Activated gamma-delta T cell treated with Interleukin-2 at 50 U/mL for 16 hours (primary cell): ENCODE results near the gene NDUFS7.

Source experiments
- DNase-seq: peaks from one replicate; pipeline ENCODE4 v3.0.0-alpha.2; 2020

The NDUFS7 gene

DNA sequence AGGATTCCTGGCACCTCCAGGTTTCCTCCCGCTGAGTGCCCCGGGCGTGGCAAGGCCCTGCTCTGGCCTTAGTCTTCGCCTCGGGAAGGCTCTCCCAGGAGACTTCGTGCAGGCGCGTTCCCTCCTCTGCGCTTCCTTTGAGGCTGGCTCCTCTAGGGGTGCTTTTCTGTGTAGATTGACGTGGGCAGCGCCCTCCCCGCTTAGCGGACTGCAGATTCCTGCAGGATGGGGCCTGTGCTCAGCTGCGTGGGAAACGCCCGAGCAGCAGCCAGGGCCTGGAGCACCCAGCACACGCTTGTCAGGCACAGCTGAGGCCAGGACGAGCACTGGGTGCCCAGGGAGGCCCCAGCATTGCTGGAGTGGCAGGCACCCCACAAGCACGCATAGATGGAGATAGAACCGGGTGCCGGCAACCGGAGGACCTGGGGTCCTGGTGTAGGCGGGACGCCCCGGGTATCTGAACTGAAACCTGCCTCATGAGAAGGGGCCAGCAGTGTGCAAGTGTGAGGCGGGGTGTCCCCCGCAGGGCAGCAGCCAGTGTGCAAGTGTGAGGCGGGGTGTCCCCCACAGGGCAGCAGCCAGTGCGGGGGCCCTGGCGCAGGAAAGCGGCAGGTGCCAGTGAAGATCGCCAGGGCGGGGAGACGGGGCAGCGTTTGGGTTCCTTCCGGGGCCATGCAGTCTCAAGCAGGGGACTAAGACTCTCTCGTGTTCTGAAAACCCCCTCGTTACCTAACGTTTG is 3.4 kb downstream of the NDUFS7 start:
- DNase-seq: no peak

DNA sequence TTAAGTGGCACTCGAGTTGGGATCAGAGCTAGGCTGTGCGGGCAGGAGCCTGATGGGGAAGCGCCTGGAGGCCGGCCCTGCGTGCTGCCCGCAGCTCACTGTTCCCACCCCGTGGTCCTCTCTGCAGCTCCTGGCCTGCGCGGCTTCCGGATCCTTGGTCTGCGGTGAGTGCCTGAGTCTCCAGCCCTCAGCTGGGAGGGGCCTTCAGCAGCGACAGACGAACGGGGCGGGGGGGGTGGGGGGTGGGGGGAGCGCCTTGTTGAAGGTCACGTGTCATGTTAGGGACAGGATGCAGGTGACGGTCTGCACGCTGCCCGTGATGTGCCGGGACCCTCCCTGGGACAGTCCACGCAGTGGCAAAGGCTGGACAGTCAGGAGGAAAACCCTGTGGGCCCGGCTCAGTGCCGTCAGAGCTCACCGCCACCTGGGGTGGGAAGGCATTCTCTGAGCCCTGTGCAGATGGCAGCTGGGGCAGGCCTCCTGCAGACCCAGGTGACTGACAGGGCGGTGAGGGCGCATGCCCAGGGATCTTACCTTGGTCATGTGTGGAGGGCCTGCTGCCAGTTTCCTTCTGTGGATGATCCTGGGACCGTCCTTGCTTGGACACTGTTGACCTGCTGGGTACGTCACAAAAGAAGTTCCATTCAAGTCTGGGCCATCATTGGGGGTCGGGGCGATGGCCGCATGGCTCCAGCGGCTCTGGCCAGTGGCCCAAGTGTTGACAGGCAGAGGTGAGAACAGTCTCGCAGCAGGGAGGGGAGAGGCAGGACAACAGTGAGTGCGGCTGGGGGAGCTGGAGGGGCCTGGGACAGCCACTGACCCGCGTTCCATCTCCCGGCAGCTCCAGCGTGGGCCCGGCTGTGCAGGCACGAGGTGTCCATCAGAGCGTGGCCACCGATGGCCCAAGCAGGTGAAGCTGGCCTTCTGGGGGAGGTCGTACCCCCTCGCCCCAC is 4.3 kb downstream of the NDUFS7 start:
- no peak for DNase-seq

DNA sequence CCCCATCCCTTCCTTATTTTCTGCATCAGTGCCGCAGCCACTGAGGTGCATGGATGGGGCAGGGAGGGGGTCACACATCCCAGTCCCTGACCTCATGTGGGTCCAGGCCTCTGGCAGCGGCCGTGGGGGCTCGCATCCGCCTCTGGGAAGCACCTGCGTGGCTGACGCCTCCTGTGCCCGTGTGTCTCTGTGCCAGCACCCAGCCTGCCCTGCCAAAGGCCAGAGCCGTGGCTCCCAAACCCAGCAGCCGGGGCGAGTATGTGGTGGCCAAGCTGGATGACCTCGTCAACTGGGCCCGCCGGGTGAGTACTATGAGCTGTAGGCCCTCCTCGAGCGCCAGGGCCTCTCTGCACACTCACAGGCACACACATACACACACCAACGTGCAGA is 4.9 kb downstream of the NDUFS7 start:
- DNase-seq: no peak

DNA sequence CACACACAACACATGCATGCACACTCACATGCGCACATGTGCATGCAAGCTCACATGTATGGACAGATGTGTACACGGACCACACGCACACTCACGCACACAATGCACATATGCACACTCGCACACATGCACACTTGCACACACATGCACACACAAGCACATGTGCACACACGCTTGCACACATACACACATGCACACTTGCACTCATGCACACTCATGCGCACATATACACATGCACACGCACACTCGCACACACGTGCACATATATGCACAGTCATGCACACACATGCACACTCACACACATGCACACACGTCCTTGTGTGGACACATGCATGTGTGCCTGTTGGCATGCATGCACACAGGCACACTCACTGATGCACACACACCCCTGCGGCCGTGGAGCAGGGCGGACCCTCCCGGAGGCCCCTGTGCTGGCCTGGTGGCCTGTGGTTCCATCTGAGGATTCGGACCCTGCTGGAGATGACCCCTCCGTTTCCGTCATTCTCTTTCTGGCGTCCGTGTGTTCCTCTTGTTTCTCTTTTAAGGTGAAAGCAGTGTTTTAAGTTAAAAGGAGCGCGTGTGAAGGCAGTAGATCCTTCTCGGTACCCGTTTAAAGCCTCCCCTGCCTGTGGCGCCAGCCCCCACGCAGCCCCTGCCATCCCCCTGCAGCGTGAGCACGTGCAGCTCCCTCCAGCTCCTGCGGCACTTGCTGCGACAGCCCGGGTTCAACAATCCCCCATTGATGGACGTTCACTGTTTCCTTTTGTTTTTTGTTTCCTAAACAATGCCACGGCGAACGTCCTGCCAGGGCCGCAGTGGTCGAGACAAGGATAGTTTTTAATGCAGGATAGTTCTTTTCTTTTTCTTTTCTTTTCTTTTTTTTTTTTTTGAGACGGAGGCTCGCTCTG is 5.6 kb downstream of the NDUFS7 start:
- DNase-seq: no peak

DNA sequence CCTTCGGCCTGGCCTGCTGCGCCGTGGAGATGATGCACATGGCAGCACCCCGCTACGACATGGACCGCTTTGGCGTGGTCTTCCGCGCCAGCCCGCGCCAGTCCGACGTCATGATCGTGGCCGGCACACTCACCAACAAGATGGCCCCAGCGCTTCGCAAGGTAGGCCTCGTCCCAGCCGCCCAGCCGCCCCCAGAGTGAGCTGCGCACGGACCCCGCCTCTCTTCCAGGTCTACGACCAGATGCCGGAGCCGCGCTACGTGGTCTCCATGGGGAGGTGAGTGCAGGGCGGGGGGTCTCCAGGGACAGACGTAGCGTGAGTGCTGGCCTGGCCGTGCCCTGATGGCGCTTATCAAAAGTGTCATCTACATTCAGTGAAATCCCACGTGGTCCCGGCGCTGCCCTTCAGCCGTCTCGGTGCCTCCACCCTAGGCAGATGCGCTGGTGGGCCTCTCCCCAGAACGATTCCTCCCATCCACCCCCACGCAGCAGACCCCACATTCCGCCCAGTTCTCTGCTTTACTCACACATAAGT is 7.2 kb downstream of the NDUFS7 start:
- no peak for DNase-seq

DNA sequence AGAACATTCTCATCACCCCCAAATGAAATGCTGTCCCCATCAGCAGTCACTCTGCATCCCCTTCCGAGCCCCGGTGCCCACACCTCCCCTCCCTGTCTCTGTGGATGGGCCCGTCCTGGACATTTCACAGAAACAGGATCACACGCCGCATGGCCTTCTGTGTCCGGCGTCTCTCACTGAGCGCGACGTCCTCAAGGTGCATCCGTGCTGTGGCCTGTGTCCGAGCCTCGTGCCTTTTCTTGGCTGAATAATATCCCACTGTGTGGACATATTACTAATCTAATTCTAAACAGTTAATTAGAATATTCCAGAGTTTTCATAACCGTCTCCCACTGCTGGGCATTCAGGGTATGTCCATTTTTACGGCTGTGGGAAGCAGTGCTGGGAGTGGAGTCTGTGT is 8.7 kb downstream of the NDUFS7 start:
- DNase-seq: no peak

DNA sequence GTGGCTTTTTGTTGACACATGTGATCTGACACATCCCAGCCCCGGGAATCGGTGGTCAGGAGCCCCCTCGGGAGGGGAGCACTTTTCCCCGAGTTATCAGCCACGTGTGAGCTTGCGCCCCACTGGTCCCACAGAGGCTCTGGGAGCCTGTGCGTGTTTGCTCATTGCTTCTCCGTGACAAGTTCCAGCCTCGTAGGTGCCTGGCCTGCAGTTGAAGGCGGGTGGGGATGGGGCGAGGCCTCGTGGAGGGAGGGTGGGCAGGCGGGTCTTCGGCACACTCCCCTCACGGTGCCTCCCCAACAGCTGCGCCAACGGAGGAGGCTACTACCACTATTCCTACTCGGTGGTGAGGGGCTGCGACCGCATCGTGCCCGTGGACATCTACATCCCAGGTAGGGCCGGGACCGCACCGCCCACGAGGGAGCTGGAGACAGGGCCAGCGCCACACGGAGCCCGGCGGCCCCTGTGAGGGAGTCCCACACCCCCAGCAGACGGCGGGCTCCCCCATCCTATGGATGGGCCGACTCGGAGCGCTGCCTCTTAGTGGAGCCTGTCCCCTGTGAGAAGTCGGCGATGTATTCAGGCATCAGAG is 9.3 kb downstream of the NDUFS7 start:
- no peak for DNase-seq

DNA sequence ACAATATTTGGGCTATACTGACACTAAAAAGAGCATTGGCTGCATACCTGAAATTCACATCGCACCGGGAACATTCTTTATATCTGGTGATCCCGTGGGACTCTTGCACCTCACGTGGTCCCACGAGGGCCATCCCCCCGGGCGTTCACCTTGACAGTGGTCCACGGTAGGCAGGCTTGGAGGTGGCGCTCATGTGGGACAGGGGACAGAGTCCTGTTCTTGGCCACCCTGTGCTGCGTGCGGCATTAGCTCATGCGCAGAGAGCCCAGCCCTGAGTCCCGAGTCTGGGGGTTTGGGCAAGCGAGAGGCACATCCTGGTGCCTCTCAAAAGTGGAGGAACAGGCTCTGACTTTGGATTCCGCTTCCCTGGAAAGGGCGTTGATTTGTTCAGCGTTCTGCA is 10.1 kb downstream of the NDUFS7 start:
- no peak for DNase-seq

DNA sequence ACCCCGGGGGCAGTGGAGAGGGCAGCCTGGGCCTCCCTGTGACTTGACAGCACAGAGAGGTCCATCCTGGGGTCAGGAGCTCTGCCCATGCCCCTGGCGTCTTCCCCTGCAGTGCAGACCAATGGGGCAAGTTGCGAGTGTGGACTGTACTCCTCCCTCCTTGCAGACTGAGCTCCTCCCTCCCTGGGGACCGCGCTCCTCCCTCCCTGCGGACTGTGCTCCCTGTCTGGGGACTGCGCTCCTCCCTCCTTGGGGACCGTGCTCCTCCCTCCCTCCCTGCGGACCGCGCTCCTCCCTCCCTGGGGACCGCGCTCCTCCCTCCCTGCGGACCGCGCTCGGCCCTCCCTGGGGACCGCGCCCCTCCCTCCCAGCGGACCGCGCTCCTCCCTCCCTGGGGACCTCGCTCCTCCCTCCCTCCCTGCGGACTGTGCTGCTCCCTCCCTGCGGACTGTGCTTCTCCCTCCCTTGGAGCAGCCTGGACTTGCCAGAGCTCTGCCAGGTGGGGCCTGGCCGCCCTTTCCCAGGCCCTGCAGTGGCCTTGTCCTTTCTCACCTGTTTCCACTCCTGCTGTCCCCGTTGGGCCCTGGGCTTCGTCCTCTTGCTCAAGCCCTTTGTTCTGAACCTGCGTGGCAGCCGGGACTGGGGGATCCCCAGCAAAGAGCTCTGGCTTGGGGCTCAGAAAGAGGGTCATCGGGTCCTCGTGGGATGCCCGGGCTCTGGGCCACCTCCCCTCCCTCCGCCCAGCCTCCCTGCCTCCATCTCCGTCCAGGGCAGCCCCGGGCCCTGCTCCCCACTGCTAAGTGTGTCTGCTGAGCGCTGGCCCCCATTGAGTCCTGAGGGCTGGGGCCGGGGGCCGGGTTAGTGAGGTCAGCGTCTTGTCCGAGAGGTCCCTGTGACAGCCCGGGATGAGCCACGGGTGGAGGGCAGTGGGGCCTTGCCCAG is 10.8 kb downstream of the NDUFS7 start:
- DNase-seq: no peak

DNA sequence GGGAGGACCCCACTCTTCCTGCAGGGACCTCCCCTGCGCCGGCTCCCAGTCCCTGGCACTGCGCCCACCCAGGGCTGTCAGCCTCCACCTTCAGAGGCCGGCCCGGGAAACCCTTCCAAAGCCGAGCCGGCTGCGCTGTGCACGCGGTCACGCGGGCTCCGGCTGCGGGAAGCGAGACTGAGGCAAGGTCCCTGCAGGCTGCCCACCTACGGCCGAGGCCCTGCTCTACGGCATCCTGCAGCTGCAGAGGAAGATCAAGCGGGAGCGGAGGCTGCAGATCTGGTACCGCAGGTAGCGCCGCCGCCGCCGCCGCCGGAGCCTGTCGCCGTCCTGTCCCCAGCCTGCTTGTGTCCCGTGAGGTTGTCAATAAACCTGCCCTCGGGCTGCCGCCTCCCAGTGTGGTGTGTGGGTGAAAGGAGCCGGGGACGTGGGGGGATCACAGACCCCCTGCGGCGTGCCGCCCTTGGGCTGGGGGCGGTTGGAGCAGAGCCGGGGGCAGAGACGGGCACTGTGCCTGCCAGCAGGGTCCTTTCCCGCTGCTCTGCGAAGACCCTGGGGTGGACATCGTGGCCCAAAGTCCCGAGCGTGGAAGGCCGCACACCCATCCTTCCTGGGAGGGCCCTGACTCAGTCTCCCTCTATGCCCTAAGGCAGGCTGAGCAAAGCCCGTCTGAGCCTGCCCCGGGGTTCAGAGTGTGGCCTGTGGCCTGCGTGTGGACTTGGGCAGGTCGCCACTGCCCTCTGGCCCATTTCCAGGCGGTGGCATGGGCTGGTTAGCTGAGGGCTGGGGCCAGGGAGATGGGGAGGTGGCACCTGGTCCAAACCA is 11.7 kb downstream of the NDUFS7 start:
- DNase-seq: no peak

DNA sequence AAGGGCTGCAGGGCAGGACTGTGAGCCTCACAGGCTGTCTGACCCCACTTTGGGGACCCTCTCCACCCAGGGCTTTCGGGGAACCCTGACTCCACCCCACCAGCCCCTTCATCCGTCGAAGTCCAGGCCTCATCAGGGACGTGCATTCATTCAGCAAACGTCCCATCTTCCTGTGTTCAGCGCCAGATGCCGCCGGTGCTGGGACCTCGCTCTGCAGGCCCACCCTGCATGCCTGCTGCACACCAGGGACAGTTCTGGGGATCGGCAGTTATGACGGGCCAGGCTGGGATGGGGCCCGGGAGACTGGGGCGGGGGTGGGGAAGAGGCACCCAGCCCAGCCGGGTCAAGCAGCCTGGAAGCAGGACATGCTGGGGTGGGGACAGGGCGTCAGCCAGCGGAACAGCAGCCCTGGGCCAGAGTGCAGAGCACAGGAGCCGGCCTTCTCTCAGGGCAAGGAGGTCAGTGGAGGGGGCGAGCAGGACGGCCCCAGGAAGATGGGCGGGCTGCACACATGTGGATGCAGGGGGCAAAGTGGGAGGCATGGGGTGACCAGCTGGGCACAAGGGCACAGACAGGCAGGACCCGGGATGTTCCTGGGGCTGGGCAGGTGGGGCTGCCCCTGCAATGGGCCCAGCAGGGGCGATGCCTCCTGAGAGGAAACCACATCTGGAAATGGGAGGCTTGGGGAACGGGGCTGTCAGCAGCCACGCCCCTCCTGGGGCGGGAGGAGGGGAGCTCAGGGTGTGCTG is 12.5 kb downstream of the NDUFS7 start:
- no peak for DNase-seq

DNA sequence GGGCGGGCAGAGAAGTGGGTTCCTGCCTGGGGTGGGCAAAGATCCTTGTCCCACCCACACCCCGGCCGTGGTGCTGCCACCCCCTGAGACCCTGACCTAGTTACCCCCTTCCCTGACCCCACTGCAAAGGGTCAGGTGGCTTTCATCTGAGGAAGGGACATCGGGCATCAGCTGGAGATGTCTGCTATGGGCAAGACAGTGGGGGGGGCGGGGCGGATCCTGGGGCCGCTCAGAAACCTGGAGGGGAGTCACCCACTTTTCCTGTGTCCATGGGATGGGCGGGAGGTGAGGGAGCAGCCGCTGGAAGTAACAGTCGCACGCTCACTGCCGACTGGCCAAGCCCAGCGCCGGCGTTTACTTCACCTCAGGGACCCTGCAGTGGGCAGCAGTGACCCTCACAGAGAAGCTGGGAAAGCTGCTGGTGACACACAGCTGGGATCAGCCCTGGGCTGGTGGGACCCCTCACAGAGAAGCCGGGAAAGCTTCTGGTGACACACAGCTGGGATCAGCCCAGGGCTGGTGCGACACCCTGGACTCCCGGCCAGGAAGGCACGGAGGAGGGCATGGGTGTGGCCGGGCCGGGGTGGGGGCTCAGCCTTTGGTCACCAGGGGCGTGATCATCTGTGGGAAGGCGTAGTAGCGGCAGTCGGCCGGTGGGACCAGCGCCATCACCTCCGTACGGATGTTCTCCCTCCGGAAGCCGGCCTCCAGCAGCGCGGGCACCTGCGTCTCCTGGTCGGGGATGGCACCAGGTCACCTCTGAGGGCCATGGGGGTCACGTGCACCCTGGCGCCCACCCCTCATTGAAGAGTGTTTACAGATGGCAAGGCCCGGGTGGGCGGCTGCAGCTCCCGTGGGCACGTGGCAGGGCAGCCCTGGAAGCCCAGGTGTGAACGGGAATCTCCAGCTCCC is 13.3 kb downstream of the NDUFS7 start:
- DNase-seq: no peak

DNA sequence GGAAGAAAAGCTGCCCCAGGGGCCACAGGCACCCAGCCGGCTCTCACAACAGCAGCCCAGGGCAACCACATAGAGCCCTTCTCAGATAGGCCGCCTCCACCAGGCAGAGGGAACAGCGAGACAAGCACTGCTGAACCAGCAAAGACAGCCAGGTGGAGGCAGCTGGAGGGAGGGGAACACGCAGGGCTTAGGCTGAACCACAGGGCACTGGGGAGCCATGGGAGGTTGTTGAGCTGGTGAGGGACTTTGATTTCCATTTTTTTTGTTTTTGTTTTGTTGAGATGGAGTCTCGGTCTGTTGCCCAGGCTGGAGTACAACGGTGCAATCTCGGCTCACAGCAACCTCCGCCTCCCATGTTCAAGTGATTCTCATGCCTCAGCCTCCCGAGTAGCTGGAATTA is 14.1 kb downstream of the NDUFS7 start:
- DNase-seq: no peak

DNA sequence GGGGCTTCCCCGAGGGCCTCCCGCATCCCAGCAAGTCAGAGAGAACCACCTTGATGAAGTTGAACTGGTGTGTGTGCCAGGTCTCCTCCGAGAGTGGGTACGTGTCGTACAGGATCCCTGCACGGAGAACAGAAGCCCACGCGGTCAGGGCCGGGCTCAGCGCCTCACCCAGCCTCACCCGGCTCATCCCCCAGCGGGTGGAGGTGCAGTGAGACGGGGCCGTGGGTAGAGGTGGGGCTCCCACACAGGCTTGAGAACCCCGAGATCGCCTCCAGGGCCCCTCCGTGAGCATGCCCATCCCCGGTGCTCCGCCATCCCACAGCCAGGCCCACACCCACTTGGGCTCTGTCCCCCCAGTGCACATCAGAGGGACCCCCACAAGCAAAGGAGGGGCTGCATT is 15.4 kb downstream of the NDUFS7 start:
- no peak for DNase-seq

DNA sequence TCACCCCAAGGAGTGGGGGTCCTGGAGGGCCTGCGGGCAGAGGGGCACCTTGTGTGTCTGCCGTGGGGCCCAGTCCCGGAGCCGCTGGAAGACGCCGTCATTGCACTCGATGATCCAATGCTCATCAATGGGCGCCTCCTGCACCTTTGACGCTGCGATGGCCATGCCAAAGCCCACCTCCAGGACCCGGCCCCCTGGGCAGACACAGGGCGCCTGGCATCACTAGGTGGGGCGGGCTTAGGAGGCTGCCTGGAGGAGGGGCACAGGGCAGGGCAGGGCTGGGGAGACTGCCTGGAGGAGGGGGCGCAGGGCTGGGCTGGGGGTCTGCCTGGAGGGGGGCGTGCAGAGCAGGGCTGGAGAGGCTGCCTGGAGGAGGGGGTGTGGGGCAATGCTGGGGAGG is 16.0 kb downstream of the NDUFS7 start:
- DNase-seq: no peak

DNA sequence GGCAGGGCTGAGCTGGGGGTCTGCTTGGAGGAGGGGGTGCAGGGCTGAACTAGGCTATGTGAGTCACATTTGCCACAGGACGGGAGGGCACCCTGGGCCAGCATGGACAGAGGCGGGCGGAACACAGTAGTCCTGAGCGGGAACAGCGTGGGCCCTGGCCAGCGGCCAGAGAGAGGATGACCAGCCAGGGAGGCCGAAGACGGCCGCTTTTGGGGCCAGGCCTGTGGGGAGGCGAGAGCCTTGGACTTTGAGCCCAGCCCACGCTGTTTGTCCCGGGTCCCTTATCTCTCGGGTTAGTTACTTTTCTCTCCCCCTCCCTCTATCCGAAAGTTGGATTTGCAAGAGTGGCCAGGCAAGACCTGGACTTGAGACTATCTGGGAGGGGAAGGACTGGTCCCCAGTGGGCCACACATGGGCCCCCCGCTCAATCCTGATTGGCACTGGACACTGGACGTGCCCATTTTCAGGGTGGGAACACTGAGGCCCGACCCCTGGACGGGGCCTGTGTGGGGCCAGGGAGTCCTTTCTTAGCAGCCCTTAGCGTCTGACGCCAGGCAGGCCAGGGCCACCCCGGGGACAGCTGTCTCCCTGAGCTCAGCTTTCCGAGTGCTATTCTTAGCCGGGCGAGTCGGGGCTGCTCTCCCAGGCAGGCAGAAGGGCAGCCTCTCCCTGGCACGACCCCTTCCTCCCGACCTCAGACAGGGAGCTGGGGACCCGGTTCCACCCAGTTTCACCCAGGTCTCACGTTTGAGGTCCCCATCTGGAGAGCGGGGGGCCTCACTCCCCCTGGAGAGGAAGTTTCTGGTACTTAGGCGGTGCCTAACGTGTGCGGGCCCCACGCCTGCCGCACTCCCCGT is 16.8 kb downstream of the NDUFS7 start:
- no peak for DNase-seq

DNA sequence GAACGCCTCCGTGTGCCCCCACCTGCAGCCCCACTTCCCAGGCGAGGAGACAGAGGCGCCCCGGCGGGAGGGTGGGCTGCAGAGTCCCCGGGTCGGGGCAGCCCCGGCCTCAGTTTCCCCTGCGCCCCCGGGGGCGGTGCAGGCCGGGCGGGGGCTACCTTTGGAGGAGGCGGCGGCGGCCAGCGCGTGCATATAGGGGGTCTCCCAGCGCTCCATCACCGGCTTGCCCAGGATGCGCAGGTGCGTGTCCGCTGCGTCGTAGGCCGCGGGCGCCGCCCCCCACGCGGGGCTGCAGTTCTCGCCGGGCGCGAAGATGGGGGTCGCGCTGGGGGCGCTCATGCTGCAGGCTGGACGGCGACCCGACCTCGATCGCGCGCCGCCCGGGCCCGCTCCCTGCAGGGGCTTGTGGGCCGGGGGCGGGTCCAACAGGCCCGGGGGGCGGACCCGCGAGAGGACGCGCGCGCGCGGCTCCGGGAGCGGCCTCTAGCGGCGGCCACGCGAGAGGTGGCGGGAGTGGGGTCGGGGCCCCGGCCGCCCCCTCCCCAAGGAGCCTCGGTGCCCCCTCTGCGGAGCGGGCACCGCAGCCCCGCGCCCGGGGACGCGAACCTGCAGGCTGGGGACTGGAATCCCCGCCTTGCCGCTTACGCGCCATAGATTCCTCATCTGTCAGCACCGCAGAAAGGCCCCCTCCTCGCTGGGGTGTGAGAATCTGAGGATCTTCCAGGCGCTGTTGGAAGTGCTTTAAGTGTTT is 17.6 kb downstream of the NDUFS7 start, which contains the start of gene GAMT:
GAMT (minus strand) TSS at position 405 of the 751 bp plus-strand sequence; CDS start at position 339, 66 bp downstream.
- peak; percentile 47 for DNase-seq
